ENCODE data around the gene SAE1.

SAE1 gene

GRCh38 chr19:47105874-47106273 lies 24.8 kb upstream of the SAE1 start:
- no peak for DNase-seq (ENCODE audit: extremely low read depth in 1 of 2, low read depth in 1 of 2)

GRCh38 chr19:47106821-47107201 lies 23.8 kb upstream of the SAE1 start:
- no peak for DNase-seq (ENCODE audit: extremely low read depth in 1 of 2, low read depth in 1 of 2)

DNA sequence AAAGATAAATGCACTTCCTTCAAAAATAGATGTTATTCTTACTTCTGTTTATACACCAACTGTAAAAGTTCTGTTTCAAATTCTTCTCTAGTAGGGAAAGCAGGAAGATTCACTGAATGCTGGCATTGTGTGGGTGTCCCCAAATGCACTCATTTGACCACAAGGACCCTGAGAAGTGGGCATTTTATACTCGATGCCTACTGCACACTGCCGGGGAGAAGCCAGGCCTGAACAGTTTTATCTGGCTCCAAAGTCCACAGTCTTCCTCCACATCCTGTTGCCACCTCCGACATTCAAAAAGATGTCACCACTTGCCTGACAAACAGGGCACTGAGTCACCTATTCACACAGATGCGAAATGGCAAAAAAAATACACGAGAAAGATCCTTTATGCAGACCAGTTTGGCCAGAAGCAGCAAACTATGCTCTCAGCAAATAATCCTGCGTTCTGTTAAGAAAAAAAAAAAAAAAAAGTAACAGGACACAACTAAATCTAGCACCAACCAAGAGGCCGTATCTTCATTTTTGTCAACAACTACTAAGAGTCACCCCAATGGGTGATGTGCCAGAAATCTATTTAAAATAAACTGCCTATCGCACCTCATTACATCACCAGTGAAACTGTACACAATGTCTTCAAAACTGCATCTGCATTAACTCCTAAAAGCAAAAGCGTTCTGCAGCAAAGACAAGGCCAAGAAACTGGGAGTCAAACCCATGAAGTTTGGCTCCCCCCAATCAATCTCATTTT lies 23.3 kb upstream of the SAE1 start:
- DNase-seq (ENCODE audit: extremely low read depth in 1 of 2, low read depth in 1 of 2) = no peak

DNA sequence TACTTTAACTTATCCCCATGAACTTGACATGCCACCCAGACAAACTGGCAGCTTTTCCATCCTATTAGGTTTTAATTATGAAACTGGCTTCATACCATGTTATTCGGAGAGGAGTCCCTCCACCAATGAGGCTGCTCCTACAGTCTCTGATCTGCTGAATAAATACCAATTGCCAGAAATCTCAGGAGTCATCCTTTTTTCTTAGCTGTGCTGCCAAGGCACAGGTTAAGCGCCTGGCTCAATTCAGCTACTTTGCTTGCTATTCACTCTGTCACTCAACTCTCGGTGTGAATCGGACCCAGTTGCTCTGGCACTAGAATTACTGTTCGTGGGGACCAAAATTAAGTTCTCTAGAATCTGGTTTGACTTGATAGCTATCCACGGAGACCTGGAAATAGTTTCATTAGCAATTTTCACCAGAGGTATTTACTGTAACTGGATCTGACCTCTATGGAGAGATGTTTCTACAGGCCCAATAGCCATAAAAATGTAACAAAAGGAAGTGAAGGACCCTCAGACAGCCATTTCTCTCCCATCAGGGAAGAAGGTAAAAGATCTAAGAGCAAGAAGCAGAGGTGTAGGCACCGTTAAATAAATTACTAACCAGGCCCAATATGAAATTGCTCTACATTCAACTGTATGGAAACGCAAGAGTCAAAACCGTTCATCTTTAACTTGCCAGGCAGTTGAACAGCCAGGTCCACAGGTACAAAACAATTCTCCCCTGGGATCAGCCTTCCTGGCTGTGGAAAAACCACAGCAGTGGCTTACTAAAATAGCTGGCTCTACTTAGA lies 22.5 kb upstream of the SAE1 start:
- no peak for DNase-seq (ENCODE audit: extremely low read depth in 1 of 2, low read depth in 1 of 2)

- DNase-seq (ENCODE audit: extremely low read depth in 1 of 2, low read depth in 1 of 2) = no peak
These were observed 21.5 kb upstream of the SAE1 start for GRCh38 chr19:47109177-47109540.

GRCh38 chr19:47109541-47110375 lies 20.9 kb upstream of the SAE1 start:
- no peak for DNase-seq (ENCODE audit: extremely low read depth in 1 of 2, low read depth in 1 of 2)

DNA sequence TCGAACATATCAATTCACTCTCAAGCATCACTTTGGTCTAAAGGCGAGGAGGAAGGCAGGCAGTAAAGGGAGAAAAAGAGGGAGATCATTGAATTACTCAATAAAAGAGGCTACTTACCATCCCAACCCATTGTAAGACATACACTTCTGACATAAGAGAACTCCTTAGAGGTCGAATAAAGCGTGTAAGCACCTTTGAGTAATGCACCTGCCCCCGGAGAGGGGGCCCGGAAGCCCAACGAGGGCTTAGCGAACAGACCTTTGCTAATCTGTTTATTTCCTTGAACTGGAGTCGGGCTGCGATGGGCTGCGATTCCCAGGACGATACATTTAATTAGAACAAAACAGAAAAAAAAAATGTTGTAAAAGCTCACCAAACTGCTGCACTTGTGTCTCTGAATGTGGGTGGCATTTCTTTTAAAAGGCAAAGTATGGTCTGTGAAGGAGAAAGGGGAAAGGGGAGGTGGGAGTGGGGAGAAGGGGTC lies 20.1 kb upstream of the SAE1 start:
- peak in 1 of 2 donors; percentile 29 for DNase-seq (ENCODE audit: extremely low read depth in 1 of 2, low read depth in 1 of 2)

DNA sequence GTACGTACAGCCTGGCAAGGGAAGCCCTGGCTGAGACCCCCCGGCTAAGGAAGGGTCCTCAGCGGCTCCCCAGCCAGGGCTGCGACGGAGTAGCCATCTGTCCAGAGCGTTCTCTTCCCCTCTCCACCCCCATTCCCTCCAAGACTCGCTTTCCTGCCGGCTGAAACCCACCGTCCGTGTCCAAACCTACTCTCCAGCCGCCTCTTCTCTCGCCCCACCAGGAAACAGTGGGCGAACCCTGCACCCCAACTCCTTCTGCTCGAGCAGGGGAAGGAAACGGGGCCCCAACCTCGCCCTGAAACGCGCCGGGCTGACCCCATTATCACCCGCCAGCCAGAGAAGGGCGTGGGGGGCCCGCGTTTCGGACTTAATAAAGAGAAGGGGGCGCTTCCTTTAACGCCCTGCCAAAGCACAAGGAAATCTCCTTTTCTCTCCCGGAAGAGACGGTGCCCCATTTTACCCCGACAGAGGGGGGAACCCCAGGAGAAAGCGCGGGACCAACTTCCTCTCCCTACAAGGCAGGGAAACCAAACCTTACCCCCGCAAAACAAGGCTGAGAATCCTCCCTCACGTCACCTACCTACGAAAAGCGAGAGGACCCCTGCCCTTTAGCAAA lies 19.5 kb upstream of the SAE1 start:
- peak in 1 of 2 donors; percentile 25 for DNase-seq (ENCODE audit: extremely low read depth in 1 of 2, low read depth in 1 of 2)

DNA sequence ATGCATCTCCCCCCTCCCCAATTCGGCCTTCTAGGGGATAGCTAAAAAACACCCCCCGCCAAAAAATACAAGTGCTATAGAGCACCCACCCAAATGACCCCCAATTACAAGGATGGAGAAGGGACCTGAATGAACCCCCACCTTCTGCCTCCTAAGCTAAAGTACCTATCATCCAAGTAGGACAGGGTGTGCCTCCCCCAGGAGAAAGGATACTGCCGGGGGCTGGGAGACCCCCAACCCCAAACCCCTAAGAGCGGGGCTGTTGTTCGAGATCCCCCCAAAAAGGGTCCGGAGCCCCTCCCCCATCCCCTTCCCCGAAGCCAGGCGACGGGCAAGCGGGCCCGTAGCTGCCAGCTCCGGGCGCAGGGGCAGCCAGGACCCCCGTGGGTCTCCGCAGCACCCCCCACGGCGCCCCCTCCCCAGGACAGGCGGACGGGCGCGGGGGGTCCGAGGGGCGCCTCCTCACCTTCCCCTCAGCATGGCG lies 18.9 kb upstream of the SAE1 start:
- no peak for DNase-seq (ENCODE audit: extremely low read depth in 1 of 2, low read depth in 1 of 2)

GRCh38 chr19:47112166-47112996 lies 18.3 kb upstream of the SAE1 start:
- DNase-seq (ENCODE audit: extremely low read depth in 1 of 2, low read depth in 1 of 2) = peak; percentile 80 to 84

DNA sequence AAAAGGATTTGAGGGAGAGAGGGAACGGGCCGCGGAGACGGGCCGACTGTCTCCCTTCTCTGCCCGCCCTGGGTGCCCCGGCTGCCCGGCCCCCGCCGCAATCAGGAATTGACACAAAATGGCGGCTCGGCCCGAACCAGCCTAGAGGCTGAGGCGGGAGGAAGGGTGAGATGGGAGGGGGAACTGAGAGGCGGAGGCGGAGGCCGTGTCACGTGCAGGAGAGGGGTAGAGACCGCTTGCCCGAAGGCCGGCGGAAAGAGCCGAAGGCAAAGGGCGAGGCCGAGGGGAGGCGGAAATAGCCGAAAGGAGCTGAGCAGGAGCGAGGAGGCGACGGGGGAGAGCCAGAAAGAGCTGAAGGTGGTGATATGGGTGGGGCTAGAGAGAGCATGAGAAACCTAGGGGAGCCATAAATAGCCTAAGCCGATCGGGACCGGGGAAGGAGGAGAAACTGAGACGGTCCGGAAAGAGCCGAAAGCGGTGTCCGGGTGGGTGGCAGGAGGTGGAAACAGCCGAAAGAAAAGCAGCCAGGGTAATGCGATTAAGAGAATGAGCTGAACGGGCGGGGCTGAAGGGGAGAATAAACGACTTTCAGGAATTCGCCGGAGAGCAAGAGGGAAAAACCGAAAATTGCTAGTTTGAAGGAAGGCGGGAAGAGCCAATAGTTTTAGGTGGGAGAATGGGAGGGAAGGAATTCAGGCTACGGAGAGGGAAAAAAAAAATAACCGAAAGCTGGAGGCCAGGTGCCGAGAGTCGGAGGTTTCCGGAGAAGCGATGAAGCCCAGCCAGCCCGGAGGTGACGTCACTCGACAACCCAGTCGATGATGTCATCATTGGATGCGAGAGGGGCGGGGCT lies 17.4 kb upstream of the SAE1 start, which contains the start of gene ZC3H4:
TSS of gene ZC3H4 (minus strand) at position 780 of the 853 bp plus-strand sequence. CDS start 1,192 bp downstream, outside the sequence.
- peak; percentile 97 to 99 for DNase-seq (ENCODE audit: extremely low read depth in 1 of 2, low read depth in 1 of 2)

- DNase-seq (ENCODE audit: extremely low read depth in 1 of 2, low read depth in 1 of 2) = no peak
These were observed 16.6 kb upstream of the SAE1 start for GRCh38 chr19:47113850-47114651.

DNA sequence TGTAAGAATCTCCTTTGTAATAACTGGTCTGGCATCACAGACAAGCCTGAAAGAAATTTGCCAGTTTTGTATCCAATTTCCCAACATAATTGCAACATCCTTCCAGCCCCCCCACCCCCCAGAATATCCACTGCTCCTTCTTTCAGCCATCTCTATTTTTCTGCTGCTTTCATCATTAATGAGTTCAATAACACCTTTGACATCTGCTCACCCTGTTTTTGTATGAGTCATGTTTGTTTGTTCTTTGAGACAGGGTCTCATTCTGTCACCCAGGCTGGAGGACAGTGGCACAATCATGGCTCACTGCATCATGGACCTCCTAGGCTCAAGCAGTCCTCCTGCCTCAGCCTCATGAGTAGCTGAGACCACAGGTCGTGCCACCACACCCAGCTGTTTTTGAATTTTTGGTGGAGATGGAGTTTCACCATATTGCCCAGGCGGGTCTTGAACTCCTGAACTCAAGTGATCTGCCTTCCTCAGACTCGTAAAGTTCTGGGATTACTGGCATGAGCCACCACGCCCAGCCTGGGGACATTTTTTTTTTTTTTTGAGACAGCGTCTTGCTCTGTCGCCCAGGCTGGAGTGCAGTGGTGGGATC lies 10.1 kb upstream of the SAE1 start:
- DNase-seq (ENCODE audit: extremely low read depth in 1 of 2, low read depth in 1 of 2) = no peak

DNA sequence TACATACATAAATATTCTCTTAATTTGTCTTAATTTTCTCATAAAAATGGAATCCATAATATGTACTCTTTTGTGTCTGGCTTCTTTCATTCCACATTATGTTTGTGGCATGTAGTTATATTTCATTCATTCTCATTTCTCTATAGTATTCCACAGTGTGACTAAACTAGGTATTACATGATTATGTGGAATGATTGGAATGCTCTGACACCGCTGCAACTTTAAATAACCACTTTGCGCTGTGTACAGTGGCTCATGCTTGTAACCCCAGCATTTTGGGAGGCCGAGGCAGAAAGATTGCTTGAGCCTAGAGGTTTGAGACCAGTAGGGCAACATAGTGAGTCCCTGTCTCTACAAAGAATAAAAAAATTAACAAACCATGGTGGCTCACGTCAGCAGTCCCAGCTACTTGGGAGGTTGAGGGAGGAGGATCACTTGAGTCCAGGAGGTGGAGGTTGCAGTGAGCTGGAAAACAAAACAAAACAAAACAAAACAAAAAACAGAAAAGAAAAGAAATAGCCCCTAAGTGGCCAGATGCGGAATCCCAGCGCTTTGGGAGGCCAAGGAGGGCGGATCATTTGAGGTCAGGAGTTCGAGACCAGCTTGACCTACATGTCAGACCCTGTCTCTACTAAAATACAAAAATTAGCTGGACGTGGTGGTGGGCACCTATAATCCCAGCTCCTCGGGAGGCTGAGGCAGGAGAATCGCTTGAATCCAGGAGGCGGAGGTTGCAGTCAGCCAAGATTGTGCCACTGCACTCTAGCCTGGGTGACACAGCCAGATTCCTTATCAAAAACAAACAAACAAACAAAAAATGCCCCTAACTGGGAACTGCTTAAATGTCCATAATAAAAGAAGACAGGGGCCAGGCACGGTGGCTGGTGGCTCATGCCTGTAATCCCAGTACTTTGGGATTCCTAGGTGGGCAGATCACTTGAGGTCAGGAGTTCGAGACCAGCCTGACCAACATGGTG lies 8.0 kb upstream of the SAE1 start:
- DNase-seq (ENCODE audit: extremely low read depth in 1 of 2, low read depth in 1 of 2) = no peak

GRCh38 chr19:47123406-47123805 lies 7.2 kb upstream of the SAE1 start:
- no peak for DNase-seq (ENCODE audit: extremely low read depth in 1 of 2, low read depth in 1 of 2)

DNA sequence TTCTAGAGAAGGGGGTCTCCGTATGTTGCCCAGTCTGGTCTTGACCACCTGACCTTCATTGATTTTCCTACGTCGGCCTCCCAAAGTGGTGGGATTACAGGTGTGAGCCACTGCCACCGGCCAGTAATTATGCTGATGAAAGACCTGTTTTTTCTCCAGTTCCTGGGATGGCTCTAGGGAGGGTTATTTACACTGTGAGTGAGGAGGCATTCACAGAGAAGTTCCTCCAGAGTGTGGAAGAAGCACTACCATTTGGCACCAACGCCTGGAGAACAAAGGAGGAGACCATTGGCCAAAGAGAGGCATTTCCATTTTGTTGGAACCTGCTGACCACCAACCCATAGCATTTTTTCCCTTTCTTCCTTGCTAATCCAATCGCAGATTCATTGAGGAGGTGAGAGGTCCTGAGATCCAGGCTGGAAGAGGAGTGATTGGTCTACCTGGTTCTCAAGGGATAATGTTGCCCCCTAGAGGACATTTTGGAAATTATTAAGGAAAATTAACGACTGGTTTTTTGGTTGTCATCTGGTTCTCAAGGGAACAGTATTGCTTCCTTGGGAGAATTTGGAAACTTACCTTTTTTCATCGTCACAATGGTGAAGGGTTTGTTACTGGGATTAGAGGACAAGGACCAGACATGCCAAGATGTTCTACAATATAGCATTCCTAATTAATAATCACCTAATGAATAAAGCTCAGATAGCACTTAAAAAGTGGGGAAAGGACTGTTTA lies 5.5 kb upstream of the SAE1 start:
- DNase-seq (ENCODE audit: extremely low read depth in 1 of 2, low read depth in 1 of 2) = no peak

Data from activated CD8-positive, alpha-beta memory T cell treated with anti-CD3 and anti-CD28 coated beads for 1 hour (primary cell).